Liver (tissue), 3 donors: ENCODE measurements around the gene ISG15.

Experiments
- EGR1 ChIP-seq, 2 donors: IDR thresholded peaks; 2 replicates each; pipeline ENCODE4 v1.6.1; 2016 to 2018; ENCODE audit warnings: antibody characterized with exemption in 2 of 2, low read depth in 2 of 2
- FOXA1 ChIP-seq: IDR thresholded peaks from 2 replicates; pipeline ENCODE4 v1.6.1; 2016; ENCODE audit warnings: antibody characterized with exemption
- GABPA ChIP-seq, 2 donors: IDR thresholded peaks in 1 of 2; conservative IDR thresholded peaks in 1 of 2; 2 replicates each; pipeline ENCODE4 v1.6.1; 2016; ENCODE audit warnings: antibody characterized with exemption in 2 of 2, mild to moderate bottlenecking in 1 of 2, moderate library complexity in 1 of 2
- HNF4A ChIP-seq, 2 donors: conservative IDR thresholded peaks; 2 replicates each; pipeline ENCODE4 v1.6.1; 2016; ENCODE audit warnings: antibody characterized with exemption in 2 of 2, mild to moderate bottlenecking in 2 of 2
- HNF4G ChIP-seq: IDR thresholded peaks from 2 replicates; pipeline ENCODE4 v1.6.1; 2016; ENCODE audit warnings: antibody characterized with exemption
- JUND ChIP-seq, 2 donors: IDR thresholded peaks; 2 replicates each; pipeline ENCODE4 v1.6.1; 2016; ENCODE audit warnings: antibody characterized with exemption in 2 of 2
- NR2F2 ChIP-seq: IDR thresholded peaks from 2 replicates; pipeline ENCODE4 v1.6.1; 2016; ENCODE audit warnings: antibody characterized with exemption
- RAD21 ChIP-seq, 2 donors: IDR thresholded peaks; 2 replicates each; pipeline ENCODE4 v1.6.1; 2016; ENCODE audit warnings: antibody characterized with exemption in 2 of 2, mild to moderate bottlenecking in 2 of 2
- TAF1 ChIP-seq: conservative IDR thresholded peaks from 2 replicates; pipeline ENCODE4 v1.6.1; 2016; ENCODE audit warnings: antibody characterized with exemption, mild to moderate bottlenecking
- TF ChIP-seq, protein P1 (sequence below): fragments of 150-350 bp; IDR thresholded peaks from 2 replicates; pipeline ENCODE4 v1.5.1; 2017; ENCODE audit warnings: improper control_type of control experiment, low read depth, low read length; ENCODE audit not compliant: missing input control
- TF ChIP-seq, protein P2 (sequence below): IDR thresholded peaks from 2 replicates; pipeline ENCODE4 v1.6.1; 2016; ENCODE audit warnings: antibody characterized with exemption, mild to moderate bottlenecking
- TF ChIP-seq, protein P3 (sequence below): IDR thresholded peaks from 2 replicates; pipeline ENCODE4 v1.6.1; 2016; ENCODE audit warnings: antibody characterized with exemption
- TF ChIP-seq, protein P4 (sequence below): IDR thresholded peaks from 2 replicates; pipeline ENCODE4 v1.6.1; 2016; ENCODE audit warnings: antibody characterized with exemption
- donor health status: healthy.
- donor health status: healthy.

DNA sequence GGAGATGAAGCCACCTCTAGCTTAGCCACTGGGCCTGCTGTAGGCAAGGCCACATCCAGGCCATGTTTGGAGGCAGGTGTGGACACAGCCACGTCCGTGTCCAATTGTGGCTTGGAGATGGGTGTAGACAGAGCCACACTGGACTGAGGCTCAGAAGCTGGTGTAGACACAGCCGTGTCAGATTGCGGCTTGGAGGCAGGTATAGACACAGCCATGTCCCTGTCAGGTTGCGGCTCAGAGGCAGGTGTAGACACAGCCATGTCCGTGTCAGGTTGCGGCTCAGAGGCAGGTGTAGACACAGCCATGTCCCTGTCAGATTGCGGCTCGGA, 33.6 kb upstream of the ISG15 start:
- TF ChIP-seq, protein P1, sequence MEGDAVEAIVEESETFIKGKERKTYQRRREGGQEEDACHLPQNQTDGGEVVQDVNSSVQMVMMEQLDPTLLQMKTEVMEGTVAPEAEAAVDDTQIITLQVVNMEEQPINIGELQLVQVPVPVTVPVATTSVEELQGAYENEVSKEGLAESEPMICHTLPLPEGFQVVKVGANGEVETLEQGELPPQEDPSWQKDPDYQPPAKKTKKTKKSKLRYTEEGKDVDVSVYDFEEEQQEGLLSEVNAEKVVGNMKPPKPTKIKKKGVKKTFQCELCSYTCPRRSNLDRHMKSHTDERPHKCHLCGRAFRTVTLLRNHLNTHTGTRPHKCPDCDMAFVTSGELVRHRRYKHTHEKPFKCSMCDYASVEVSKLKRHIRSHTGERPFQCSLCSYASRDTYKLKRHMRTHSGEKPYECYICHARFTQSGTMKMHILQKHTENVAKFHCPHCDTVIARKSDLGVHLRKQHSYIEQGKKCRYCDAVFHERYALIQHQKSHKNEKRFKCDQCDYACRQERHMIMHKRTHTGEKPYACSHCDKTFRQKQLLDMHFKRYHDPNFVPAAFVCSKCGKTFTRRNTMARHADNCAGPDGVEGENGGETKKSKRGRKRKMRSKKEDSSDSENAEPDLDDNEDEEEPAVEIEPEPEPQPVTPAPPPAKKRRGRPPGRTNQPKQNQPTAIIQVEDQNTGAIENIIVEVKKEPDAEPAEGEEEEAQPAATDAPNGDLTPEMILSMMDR = no peak
- no peak for TF ChIP-seq GABPA (IDR thresholded peaks at IDR 0.05 in 1 of 2, conservative IDR thresholded peaks at IDR 0.05 in 1 of 2)
- TF ChIP-seq FOXA1 = no peak
- TF ChIP-seq RAD21 (IDR thresholded peaks at IDR 0.05) = no peak
- TF ChIP-seq TAF1 = no peak
- TF ChIP-seq, protein P2, sequence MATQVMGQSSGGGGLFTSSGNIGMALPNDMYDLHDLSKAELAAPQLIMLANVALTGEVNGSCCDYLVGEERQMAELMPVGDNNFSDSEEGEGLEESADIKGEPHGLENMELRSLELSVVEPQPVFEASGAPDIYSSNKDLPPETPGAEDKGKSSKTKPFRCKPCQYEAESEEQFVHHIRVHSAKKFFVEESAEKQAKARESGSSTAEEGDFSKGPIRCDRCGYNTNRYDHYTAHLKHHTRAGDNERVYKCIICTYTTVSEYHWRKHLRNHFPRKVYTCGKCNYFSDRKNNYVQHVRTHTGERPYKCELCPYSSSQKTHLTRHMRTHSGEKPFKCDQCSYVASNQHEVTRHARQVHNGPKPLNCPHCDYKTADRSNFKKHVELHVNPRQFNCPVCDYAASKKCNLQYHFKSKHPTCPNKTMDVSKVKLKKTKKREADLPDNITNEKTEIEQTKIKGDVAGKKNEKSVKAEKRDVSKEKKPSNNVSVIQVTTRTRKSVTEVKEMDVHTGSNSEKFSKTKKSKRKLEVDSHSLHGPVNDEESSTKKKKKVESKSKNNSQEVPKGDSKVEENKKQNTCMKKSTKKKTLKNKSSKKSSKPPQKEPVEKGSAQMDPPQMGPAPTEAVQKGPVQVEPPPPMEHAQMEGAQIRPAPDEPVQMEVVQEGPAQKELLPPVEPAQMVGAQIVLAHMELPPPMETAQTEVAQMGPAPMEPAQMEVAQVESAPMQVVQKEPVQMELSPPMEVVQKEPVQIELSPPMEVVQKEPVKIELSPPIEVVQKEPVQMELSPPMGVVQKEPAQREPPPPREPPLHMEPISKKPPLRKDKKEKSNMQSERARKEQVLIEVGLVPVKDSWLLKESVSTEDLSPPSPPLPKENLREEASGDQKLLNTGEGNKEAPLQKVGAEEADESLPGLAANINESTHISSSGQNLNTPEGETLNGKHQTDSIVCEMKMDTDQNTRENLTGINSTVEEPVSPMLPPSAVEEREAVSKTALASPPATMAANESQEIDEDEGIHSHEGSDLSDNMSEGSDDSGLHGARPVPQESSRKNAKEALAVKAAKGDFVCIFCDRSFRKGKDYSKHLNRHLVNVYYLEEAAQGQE = no peak
- TF ChIP-seq, protein P3, sequence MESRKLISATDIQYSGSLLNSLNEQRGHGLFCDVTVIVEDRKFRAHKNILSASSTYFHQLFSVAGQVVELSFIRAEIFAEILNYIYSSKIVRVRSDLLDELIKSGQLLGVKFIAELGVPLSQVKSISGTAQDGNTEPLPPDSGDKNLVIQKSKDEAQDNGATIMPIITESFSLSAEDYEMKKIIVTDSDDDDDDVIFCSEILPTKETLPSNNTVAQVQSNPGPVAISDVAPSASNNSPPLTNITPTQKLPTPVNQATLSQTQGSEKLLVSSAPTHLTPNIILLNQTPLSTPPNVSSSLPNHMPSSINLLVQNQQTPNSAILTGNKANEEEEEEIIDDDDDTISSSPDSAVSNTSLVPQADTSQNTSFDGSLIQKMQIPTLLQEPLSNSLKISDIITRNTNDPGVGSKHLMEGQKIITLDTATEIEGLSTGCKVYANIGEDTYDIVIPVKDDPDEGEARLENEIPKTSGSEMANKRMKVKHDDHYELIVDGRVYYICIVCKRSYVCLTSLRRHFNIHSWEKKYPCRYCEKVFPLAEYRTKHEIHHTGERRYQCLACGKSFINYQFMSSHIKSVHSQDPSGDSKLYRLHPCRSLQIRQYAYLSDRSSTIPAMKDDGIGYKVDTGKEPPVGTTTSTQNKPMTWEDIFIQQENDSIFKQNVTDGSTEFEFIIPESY = no peak
- no peak for TF ChIP-seq JUND (IDR thresholded peaks at IDR 0.05)
- no peak for TF ChIP-seq HNF4G
- TF ChIP-seq HNF4A (conservative IDR thresholded peaks at IDR 0.05) = no peak
- TF ChIP-seq, protein P4, sequence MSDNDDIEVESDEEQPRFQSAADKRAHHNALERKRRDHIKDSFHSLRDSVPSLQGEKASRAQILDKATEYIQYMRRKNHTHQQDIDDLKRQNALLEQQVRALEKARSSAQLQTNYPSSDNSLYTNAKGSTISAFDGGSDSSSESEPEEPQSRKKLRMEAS = no peak
- no peak for TF ChIP-seq EGR1 (IDR thresholded peaks at IDR 0.05; ENCODE audit: low read depth in 2 of 2)
- TF ChIP-seq NR2F2 = no peak
